Mesothelial cell of epicardium (in vitro differentiated cells): Measurements from ENCODE around the gene TOMM6. TPM values are rescaled to one million over a fixed set of nuclear protein-coding genes. Genes with fewer than 3 reads are reported as not detected.
"Not testable (repeated sequence)": the region's sequence is repeated elsewhere in the genome, so short reads cannot be mapped to it uniquely, and the experiment has no call there.

ENCODE experiments used
- DNase-seq, 2 experiments: peaks; one replicate each; pipeline ENCODE4 v3.0.0; 2021; ENCODE audit warnings: low spot score in 2 of 2; ENCODE audit not compliant: unreplicated experiment in 2 of 2
- H3K27ac Mint-ChIP-seq: 2 replicates; pipeline ENCODE4 v1.8.0; 2021; ENCODE audit warnings: mixed read lengths
- H3K27me3 Mint-ChIP-seq: 2 replicates; pipeline ENCODE4 v1.8.0; 2021; ENCODE audit warnings: low read depth, mixed read lengths
- H3K36me3 Mint-ChIP-seq: 2 replicates; pipeline ENCODE4 v1.8.0; 2021; ENCODE audit warnings: mixed read lengths
- H3K4me1 Mint-ChIP-seq: 2 replicates; pipeline ENCODE4 v1.8.0; 2021; ENCODE audit warnings: mixed read lengths
- H3K4me3 Mint-ChIP-seq: 2 replicates; pipeline ENCODE4 v1.8.0; 2021; ENCODE audit warnings: mild to moderate bottlenecking, moderate library complexity, mixed read lengths
- H3K9me3 Mint-ChIP-seq: 2 replicates; pipeline ENCODE4 v1.8.0; 2021; ENCODE audit warnings: mixed read lengths
- CTCF ChIP-seq: fragments of 200-600 bp; sonication (generic); IDR thresholded peaks from one replicate; pipeline ENCODE4 v1.5.0; 2021; ENCODE audit warnings: antibody characterized with exemption; ENCODE audit not compliant: unreplicated experiment
- total RNA-seq: library from RNA; stranded (reverse); gene quantifications from 3 replicates; pipeline ENCODE4 v1.2.1, GENCODE V29; 2021

The TOMM6 gene
- total RNA-seq, 1 donor from 2014 or later, result 151 TPM

- H3K36me3 Mint-ChIP-seq, result peaks cover 7% of the 10 kb centered on the region
- peak; percentile 23 for TF ChIP-seq CTCF
- no peak overlapping the region for H3K27ac Mint-ChIP-seq
- no peaks in the 10 kb centered on the region for H3K4me1 Mint-ChIP-seq
- H3K9me3 Mint-ChIP-seq, result no peaks in the 10 kb centered on the region
- no peak for DNase-seq
- H3K4me3 Mint-ChIP-seq, result no peak overlapping the region
- H3K27me3 Mint-ChIP-seq, result no peaks in the 10 kb centered on the region
Measured at GRCh38 chr6:41801380-41801779, 13.9 kb downstream of the TOMM6 start.

DNA sequence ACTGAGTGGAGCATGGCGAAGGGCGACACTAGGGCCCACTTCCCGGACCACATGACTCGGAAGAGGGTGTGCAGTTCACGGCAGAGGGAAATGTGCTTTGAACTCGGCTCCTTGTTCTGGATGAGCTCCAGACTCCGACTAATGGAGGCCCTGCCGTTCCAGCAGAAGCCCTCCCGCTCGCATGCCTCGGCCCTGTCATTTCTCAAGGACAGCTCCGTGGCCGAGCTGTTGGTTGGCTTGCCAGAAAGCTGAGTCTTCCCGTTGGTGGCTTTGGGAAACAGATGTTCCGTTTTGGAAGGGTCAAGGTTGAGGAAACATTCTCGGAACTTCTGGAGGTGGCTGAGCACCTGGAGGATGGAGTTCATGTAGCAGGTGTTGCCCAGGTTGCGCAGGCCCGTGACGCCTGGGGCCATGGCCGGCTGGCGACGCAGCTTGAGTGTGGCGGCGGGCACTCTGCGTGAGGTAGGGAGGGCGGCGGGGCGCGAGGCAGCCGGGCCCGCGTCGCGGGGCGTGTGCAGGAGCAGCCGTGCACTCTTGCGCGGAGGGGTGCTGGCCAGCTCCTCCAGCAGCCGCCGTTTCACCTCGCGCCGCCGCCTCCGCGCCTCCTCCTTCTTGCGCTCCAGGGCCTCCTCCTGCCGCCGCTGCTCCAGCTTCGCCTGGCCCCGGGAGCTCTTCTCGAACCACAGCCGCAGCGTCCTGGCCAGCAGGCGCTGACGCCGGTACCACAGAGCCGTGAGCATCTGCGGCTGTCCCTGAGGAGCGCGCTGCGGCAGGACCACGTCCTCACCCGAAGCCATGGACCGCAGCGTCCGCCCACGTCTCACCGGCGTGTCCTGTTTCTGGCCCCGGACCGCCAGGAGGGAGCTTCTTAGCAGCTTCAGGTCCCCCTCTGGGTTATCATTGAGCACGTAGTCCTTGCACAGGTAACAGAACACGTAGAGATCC lies 18.6 kb downstream of the TOMM6 start:
- Mint-ChIP-seq H3K36me3 (no peaks in the 10 kb centered on the region), H3K27me3 (no peaks in the 10 kb centered on the region), H3K9me3 (no peaks in the 10 kb centered on the region), H3K4me3 (no peak overlapping the region), H3K4me1 (no peaks in the 10 kb centered on the region), H3K27ac (no peak overlapping the region)
- no peak for DNase-seq
- no peak for TF ChIP-seq CTCF

- no peaks in the 10 kb centered on the region for H3K36me3 Mint-ChIP-seq
- TF ChIP-seq CTCF, result no peak
- no peaks in the 10 kb centered on the region for H3K4me1 Mint-ChIP-seq
- DNase-seq, result no peak
- no peak overlapping the region for H3K4me3 Mint-ChIP-seq
- H3K27me3 Mint-ChIP-seq, result no peaks in the 10 kb centered on the region
- no peak overlapping the region for H3K27ac Mint-ChIP-seq
- H3K9me3 Mint-ChIP-seq, result no peaks in the 10 kb centered on the region
Measured at GRCh38 chr6:41811095-41811494, 23.6 kb downstream of the TOMM6 start.

GRCh38 chr6:41811946-41812345 lies 24.5 kb downstream of the TOMM6 start:
- not testable (repeated sequence) for H3K4me3 Mint-ChIP-seq, H3K4me1 Mint-ChIP-seq, H3K27ac Mint-ChIP-seq, H3K9me3 Mint-ChIP-seq, DNase-seq, H3K36me3 Mint-ChIP-seq, H3K27me3 Mint-ChIP-seq

- Mint-ChIP-seq H3K4me3 (no peak overlapping the region), H3K27me3 (no peaks in the 10 kb centered on the region), H3K9me3 (no peaks in the 10 kb centered on the region), H3K27ac (no peak overlapping the region), H3K4me1 (peaks cover under 1% of the 10 kb centered on the region), H3K36me3 (no peaks in the 10 kb centered on the region)
- TF ChIP-seq CTCF, result no peak
- DNase-seq, result no peak
Measured at GRCh38 chr6:41813469-41813868, 26.0 kb downstream of the TOMM6 start.

- no peak overlapping the region for H3K4me3 Mint-ChIP-seq
- no peaks in the 10 kb centered on the region for H3K27me3 Mint-ChIP-seq
- H3K4me1 Mint-ChIP-seq, result peaks cover 2% of the 10 kb centered on the region
- H3K9me3 Mint-ChIP-seq, result no peaks in the 10 kb centered on the region
- no peak for DNase-seq
- no peaks in the 10 kb centered on the region for H3K36me3 Mint-ChIP-seq
- no peak overlapping the region for H3K27ac Mint-ChIP-seq
- TF ChIP-seq CTCF, result no peak
Measured at GRCh38 chr6:41813956-41814355, 26.5 kb downstream of the TOMM6 start.
